ENCODE results near the gene SLC28A1.

DNA sequence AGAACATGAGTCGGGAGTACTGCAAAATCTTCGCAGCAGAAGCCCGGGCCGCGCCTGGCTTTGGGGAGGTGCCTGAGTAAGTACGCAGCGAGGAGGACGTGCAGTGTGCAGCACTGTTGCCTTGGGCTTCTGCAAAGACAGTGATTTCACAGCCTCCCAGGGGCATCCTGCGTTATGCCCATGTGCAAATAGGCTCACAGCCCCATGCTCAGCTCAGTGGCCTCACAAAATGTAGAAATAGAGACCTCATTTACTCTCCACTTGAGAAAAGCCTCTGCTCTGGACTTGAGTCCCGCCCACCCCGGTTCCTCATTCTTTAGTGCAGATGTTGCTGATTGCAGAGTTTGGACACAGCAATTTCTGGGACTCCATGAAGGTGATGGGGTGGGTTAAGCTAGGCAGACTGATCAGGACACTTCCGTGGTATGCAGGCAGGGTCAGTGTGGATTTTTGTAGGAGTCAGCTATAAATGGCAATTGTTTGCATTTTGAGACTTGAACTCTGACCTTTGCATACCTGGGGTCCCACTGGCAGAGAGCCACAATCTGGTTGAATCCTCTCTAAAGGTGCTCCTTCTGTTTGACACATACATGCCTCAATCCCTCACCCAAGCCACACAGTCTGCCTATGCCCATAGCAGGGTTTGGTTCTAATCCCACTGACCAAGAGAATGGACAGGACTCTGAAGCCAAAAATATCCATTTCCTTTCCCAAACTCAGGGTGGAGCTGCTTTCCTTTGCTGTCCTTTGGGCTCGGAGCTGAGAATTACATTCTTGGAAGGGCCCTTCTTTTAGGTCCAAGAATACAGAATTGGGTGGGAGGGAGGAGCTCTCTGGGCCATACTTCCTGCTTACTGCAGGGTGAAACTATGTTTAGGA lies 20.7 kb upstream of the SLC28A1 start:
- TF ChIP-seq, protein P1, sequence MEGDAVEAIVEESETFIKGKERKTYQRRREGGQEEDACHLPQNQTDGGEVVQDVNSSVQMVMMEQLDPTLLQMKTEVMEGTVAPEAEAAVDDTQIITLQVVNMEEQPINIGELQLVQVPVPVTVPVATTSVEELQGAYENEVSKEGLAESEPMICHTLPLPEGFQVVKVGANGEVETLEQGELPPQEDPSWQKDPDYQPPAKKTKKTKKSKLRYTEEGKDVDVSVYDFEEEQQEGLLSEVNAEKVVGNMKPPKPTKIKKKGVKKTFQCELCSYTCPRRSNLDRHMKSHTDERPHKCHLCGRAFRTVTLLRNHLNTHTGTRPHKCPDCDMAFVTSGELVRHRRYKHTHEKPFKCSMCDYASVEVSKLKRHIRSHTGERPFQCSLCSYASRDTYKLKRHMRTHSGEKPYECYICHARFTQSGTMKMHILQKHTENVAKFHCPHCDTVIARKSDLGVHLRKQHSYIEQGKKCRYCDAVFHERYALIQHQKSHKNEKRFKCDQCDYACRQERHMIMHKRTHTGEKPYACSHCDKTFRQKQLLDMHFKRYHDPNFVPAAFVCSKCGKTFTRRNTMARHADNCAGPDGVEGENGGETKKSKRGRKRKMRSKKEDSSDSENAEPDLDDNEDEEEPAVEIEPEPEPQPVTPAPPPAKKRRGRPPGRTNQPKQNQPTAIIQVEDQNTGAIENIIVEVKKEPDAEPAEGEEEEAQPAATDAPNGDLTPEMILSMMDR (IDR thresholded peaks at IDR 0.05; ENCODE audit: low read depth, low read length): no peak
- TF ChIP-seq, protein P2, sequence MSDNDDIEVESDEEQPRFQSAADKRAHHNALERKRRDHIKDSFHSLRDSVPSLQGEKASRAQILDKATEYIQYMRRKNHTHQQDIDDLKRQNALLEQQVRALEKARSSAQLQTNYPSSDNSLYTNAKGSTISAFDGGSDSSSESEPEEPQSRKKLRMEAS (IDR thresholded peaks at IDR 0.05; ENCODE audit: low read depth, low read length): no peak
